WTC11 (cell line): ENCODE data around the gene GLUD1.
"Not testable (repeated sequence)": the region's sequence is repeated elsewhere in the genome, so short reads cannot be mapped to it uniquely, and the experiment has no call there.

Experiments used
- CREB1 ChIP-seq: sonication (generic); formaldehyde crosslinking; IDR thresholded peaks from 2 replicates; pipeline ENCODE4 v1.8.0; 2023; ENCODE audit warnings: mild to moderate bottlenecking, missing genetic modification reagents
- CREM ChIP-seq: sonication (generic); formaldehyde crosslinking; IDR thresholded peaks from 2 replicates; pipeline ENCODE4 v1.8.1; 2022; ENCODE audit warnings: mild to moderate bottlenecking, missing genetic modification reagents, moderate library complexity
- ELF4 ChIP-seq: sonication (generic); formaldehyde crosslinking; IDR thresholded peaks from 2 replicates; pipeline ENCODE4 v1.8.1; 2022; ENCODE audit warnings: low read depth, mild to moderate bottlenecking, moderate library complexity, missing genetic modification reagents
- ETV6 ChIP-seq: sonication (generic); formaldehyde crosslinking; IDR thresholded peaks from 2 replicates; pipeline ENCODE4 v1.8.1; 2022; ENCODE audit warnings: mild to moderate bottlenecking, missing genetic modification reagents
- FOXK1 ChIP-seq: sonication (generic); formaldehyde crosslinking; IDR thresholded peaks from 2 replicates; pipeline ENCODE4 v1.8.0; 2022; ENCODE audit warnings: mild to moderate bottlenecking, moderate library complexity, missing genetic modification reagents
- KAT7 ChIP-seq: sonication (generic); formaldehyde crosslinking; IDR thresholded peaks from 2 replicates; pipeline ENCODE4 v1.8.1; 2023; ENCODE audit warnings: missing genetic modification reagents, mild to moderate bottlenecking, borderline replicate concordance
- ZNF423 ChIP-seq: fragments of 250-450 bp; sonication (Bioruptor Pico); IDR thresholded peaks from 2 replicates; pipeline ENCODE4 v2.1.2; 2022; ENCODE audit warnings: mild to moderate bottlenecking, moderate library complexity
- TF ChIP-seq, protein P1 (sequence below): fragments of 200-600 bp; IDR thresholded peaks from 2 replicates; pipeline ENCODE4 v1.8.0; 2022; ENCODE audit warnings: antibody characterized with exemption
- TF ChIP-seq, protein P2 (sequence below): sonication (generic); formaldehyde crosslinking; IDR thresholded peaks from 2 replicates; pipeline ENCODE4 v1.8.1; 2023; ENCODE audit warnings: mild to moderate bottlenecking, missing genetic modification reagents, moderate library complexity
- TF ChIP-seq, protein P3 (sequence below): sonication (generic); formaldehyde crosslinking; IDR thresholded peaks from 2 replicates; pipeline ENCODE4 v1.8.1; 2023; ENCODE audit warnings: mild to moderate bottlenecking, missing genetic modification reagents

DNA sequence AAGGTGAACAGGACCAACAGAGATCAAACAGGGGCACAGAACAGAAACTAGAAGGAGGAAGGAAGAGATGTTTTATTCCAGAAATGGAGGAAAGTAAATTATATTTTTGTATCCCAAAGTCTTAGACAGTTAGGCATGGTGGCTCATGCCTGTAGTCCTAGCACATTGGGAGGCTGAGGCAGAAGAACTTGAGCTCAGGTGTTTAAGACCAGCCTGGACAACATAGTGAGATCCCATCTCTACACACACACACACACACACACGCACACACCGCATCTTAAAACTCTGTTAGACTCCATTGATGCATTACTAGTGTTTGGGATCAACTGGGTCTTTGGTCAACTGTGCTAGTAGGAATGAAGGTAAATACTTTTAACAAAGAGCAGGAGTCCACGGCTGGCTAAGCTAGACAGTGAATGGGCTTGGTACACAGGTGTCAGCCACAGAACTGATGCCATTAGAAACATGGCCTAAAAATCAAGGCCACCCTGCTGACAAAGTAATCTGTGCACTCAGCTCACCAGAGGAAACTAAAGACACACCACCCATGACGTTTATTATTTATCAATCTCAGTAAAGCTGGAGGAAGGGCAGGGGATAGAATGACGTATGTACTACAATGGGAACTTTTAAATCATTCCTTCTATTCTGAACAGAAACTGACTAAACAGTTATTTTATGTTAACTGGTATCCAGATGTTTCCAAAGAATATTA, 10.9 kb downstream of the GLUD1 start:
- not testable (repeated sequence) for TF ChIP-seq KAT7; CREB1 (CRISPR knock-in tag); CREM (CRISPR knock-in tag); ETV6 (CRISPR knock-in tag); ZNF423 (CRISPR knock-in tag); FOXK1 (CRISPR knock-in tag); ELF4 (CRISPR knock-in tag)
- TF ChIP-seq, protein P1, sequence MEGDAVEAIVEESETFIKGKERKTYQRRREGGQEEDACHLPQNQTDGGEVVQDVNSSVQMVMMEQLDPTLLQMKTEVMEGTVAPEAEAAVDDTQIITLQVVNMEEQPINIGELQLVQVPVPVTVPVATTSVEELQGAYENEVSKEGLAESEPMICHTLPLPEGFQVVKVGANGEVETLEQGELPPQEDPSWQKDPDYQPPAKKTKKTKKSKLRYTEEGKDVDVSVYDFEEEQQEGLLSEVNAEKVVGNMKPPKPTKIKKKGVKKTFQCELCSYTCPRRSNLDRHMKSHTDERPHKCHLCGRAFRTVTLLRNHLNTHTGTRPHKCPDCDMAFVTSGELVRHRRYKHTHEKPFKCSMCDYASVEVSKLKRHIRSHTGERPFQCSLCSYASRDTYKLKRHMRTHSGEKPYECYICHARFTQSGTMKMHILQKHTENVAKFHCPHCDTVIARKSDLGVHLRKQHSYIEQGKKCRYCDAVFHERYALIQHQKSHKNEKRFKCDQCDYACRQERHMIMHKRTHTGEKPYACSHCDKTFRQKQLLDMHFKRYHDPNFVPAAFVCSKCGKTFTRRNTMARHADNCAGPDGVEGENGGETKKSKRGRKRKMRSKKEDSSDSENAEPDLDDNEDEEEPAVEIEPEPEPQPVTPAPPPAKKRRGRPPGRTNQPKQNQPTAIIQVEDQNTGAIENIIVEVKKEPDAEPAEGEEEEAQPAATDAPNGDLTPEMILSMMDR = not testable (repeated sequence)
- TF ChIP-seq, protein P2, sequence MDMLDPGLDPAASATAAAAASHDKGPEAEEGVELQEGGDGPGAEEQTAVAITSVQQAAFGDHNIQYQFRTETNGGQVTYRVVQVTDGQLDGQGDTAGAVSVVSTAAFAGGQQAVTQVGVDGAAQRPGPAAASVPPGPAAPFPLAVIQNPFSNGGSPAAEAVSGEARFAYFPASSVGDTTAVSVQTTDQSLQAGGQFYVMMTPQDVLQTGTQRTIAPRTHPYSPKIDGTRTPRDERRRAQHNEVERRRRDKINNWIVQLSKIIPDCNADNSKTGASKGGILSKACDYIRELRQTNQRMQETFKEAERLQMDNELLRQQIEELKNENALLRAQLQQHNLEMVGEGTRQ = not testable (repeated sequence)
- TF ChIP-seq, protein P3, sequence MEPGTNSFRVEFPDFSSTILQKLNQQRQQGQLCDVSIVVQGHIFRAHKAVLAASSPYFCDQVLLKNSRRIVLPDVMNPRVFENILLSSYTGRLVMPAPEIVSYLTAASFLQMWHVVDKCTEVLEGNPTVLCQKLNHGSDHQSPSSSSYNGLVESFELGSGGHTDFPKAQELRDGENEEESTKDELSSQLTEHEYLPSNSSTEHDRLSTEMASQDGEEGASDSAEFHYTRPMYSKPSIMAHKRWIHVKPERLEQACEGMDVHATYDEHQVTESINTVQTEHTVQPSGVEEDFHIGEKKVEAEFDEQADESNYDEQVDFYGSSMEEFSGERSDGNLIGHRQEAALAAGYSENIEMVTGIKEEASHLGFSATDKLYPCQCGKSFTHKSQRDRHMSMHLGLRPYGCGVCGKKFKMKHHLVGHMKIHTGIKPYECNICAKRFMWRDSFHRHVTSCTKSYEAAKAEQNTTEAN (CRISPR knock-in tag) = not testable (repeated sequence)
